Central memory CD8-positive, alpha-beta T cell (primary cell): ENCODE measurements around the gene KANTR.

ENCODE experiments used
- ATAC-seq: fragments of 150-1000 bp; cut with Tn5 transposase; replicated peaks from 2 replicates; pipeline ENCODE4 v1.10.0; 2022; ENCODE audit warnings: mild to moderate bottlenecking, moderate FRiP score, moderate number of reproducible peaks; ENCODE audit not compliant: poor library complexity, severe bottlenecking; ENCODE audit errors: extremely low read depth
- DNase-seq, 2 donors: peaks; one replicate each; pipeline ENCODE4 v3.0.0; 2021; ENCODE audit warnings: low spot score in 2 of 2
- H3K27ac Mint-ChIP-seq: one replicate; pipeline ENCODE4 v1.8.0; 2022; ENCODE audit warnings: low read depth, mild to moderate bottlenecking, moderate library complexity, mixed read lengths
- H3K27me3 Mint-ChIP-seq: one replicate; pipeline ENCODE4 v1.8.0; 2022; ENCODE audit warnings: mixed read lengths
- H3K36me3 Mint-ChIP-seq: one replicate; pipeline ENCODE4 v1.8.0; 2022; ENCODE audit warnings: mild to moderate bottlenecking, moderate library complexity, mixed read lengths; ENCODE audit not compliant: insufficient read depth
- H3K4me1 Mint-ChIP-seq: one replicate; pipeline ENCODE4 v1.8.0; 2022; ENCODE audit warnings: mixed read lengths
- H3K4me3 Mint-ChIP-seq: one replicate; pipeline ENCODE4 v1.8.0; 2022; ENCODE audit warnings: mild to moderate bottlenecking, moderate library complexity, mixed read lengths
- H3K9me3 Mint-ChIP-seq: one replicate; pipeline ENCODE4 v1.8.0; 2022; ENCODE audit warnings: mixed read lengths

KANTR gene

DNA sequence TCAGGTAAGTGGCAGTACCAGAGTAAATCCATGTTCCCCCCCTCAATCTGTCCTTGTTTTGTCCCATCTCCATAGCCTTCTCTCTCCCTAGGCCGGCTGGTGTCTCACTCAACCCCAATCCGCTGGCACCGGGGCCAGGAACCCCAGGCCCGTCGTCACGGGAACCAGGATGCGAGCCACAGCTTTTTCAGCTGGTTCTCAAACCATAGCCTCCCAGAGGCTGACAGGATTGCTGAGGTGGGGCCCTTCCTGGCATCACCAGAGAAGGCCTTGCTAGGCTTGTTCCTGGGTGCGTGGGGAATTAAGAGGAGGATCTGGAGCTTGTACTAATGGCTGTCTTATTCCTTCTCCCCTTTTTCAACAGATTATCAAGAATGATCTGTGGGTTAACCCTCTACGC, 9.1 kb upstream of the KANTR start:
- no peaks in the 10 kb centered on the region for H3K9me3 Mint-ChIP-seq
- peaks cover 53% of the 10 kb centered on the region for H3K4me1 Mint-ChIP-seq
- DNase-seq = no peak
- peak overlapping the region; percentile 76 for H3K4me3 Mint-ChIP-seq
- no peak for ATAC-seq
- H3K36me3 Mint-ChIP-seq = peaks cover 66% of the 10 kb centered on the region
- no peaks in the 10 kb centered on the region for H3K27me3 Mint-ChIP-seq
- H3K27ac Mint-ChIP-seq = peak overlapping the region; percentile 93

DNA sequence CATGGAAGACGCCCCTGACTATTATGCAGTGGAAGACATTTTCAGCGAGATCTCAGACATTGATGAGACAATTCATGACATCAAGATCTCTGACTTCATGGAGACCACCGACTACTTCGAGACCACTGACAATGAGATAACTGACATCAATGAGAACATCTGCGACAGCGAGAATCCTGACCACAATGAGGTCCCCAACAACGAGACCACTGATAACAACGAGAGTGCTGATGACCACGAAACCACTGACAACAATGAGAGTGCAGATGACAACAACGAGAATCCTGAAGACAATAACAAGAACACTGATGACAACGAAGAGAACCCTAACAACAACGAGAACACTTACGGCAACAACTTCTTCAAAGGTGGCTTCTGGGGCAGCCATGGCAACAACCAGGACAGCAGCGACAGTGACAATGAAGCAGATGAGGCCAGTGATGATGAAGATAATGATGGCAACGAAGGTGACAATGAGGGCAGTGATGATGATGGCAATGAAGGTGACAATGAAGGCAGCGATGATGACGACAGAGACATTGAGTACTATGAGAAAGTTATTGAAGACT, 8.2 kb upstream of the KANTR start:
- DNase-seq (peak in 1 of 2 donors; percentile 31), ATAC-seq (no peak)
- Mint-ChIP-seq H3K4me3 (peak overlapping the region; percentile 55), H3K9me3 (no peaks in the 10 kb centered on the region), H3K36me3 (peaks cover 66% of the 10 kb centered on the region), H3K4me1 (peaks cover 53% of the 10 kb centered on the region), H3K27me3 (no peaks in the 10 kb centered on the region), H3K27ac (peak overlapping the region; percentile 93)

DNA sequence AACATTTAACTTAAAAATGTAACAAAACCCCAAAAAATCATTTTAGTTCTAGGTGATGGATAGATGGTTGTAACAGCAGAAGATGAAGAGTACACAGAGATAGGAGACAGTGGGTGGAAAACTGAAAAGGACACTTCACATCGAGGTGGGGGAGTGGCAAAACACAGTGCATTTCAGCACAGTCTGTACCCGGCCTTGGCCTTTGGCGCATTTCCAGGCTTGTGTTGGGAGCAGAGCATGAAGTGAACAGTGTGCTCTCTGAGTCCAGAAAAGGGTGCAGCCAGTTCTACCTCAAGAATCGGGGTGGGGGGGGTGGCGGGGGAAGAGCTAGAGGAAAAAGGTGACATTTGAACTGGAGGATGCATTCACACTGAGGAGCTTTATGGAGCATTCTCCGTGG, 7.5 kb upstream of the KANTR start:
- Mint-ChIP-seq H3K4me1 (peaks cover 53% of the 10 kb centered on the region), H3K27me3 (no peaks in the 10 kb centered on the region), H3K9me3 (no peaks in the 10 kb centered on the region), H3K36me3 (peaks cover 64% of the 10 kb centered on the region), H3K4me3 (peak overlapping the region; percentile 55), H3K27ac (peak overlapping the region; percentile 93)
- no peak for ATAC-seq
- DNase-seq = no peak

DNA sequence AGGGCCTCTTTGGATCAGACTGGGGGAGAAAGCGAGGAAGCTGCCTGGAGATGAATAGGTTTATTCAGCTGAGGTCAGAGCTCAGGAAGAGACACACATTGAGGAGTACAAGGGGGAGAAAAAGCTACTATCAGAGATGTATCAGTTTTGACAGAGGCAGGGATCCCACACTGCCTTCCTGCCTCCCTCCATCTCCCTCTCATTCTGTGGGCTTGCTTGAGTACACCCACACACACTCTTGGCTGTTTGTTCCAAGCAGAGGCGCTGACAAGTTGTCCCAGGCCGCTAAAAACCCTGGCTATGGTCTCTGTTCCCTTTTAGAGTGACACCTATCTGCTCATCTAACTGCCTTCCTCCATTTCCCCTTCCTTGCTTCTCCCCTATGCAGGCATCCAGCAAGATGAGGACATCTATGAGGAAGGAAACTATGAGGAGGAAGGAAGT, 6.5 kb upstream of the KANTR start:
- no peaks in the 10 kb centered on the region for H3K27me3 Mint-ChIP-seq
- peaks cover 53% of the 10 kb centered on the region for H3K4me1 Mint-ChIP-seq
- no peak for ATAC-seq
- peak overlapping the region; percentile 100 for H3K27ac Mint-ChIP-seq
- peak overlapping the region; percentile 95 for H3K4me3 Mint-ChIP-seq
- H3K36me3 Mint-ChIP-seq = peaks cover 58% of the 10 kb centered on the region
- H3K9me3 Mint-ChIP-seq = no peaks in the 10 kb centered on the region
- no peak for DNase-seq

- Mint-ChIP-seq H3K36me3 (peaks cover 49% of the 10 kb centered on the region), H3K4me1 (peaks cover 44% of the 10 kb centered on the region), H3K4me3 (peak overlapping the region; percentile 95), H3K9me3 (no peaks in the 10 kb centered on the region), H3K27me3 (no peaks in the 10 kb centered on the region), H3K27ac (peak overlapping the region; percentile 100)
- ATAC-seq (peak; percentile 48), DNase-seq (peak; percentile 55 to 74)
Observed at GRCh38 chrX:53088136-53088974, 5.6 kb upstream of the KANTR start.

DNA sequence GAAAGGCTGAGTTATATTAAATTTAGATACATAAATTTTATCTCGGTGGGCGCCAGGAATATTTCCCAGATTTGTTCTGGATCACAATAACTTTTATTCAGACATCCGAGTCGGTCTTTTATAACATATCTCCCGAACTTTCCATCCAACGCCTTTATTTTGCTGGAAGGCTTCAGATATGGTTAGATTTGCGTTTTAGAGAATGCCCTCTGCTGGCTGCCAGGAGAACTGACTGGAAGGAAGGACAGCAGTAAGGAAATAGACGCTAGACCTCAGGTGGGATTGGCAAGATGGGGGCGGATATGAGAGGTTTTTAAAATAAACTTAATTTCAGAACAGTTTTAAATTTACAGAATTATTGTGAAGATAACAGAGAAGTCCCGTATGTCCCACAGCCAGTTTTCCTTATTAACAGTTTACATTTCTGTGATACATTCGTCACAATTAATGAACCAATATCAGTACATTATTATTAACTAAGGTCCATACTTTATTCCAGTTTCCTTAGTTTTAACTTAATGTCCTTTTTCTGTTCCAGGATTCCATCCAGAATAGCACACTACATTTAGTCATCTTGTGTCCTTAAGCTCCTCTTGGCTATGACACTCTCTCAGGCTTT, 4.6 kb upstream of the KANTR start:
- Mint-ChIP-seq H3K9me3 (no peaks in the 10 kb centered on the region), H3K27ac (peak overlapping the region; percentile 100), H3K36me3 (peaks cover 43% of the 10 kb centered on the region), H3K4me1 (peaks cover 35% of the 10 kb centered on the region), H3K4me3 (peak overlapping the region; percentile 95), H3K27me3 (no peaks in the 10 kb centered on the region)
- DNase-seq (no peak), ATAC-seq (no peak)

DNA sequence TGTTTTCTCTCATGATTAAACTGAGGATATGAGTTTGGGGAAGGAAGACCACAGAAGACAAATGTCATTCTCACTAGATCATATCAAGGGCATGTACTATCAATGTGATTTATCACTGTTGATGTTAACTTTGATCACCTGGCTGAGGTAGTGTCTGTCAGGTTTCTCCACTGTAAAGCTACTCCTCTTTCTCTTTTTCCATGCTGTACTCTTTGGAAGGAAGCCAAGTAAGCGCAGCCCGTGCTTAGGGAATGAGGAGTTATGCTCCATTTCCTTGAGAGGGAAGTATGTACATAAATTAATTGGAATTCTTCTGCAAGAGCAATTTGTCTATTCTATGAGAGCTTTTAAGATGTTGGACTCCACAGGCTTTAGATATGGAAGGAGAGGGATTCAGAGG, 4.0 kb upstream of the KANTR start:
- DNase-seq (no peak), ATAC-seq (no peak)
- no peaks in the 10 kb centered on the region for H3K27me3 Mint-ChIP-seq
- H3K27ac Mint-ChIP-seq = no peak overlapping the region
- peaks cover 37% of the 10 kb centered on the region for H3K36me3 Mint-ChIP-seq
- no peak overlapping the region for H3K4me3 Mint-ChIP-seq
- H3K9me3 Mint-ChIP-seq = no peaks in the 10 kb centered on the region
- peaks cover 33% of the 10 kb centered on the region for H3K4me1 Mint-ChIP-seq

- Mint-ChIP-seq H3K9me3 (no peaks in the 10 kb centered on the region), H3K36me3 (peaks cover 23% of the 10 kb centered on the region), H3K4me1 (peaks cover 23% of the 10 kb centered on the region), H3K4me3 (no peak overlapping the region), H3K27ac (no peak overlapping the region), H3K27me3 (no peaks in the 10 kb centered on the region)
- ATAC-seq = no peak
- no peak for DNase-seq
Observed at GRCh38 chrX:53091354-53091753, 2.6 kb upstream of the KANTR start.

- peak; percentile 68 for ATAC-seq
- DNase-seq = peak; percentile 48 to 50
- H3K4me3 Mint-ChIP-seq = peak overlapping the region; percentile 82
- peaks cover 9% of the 10 kb centered on the region for H3K36me3 Mint-ChIP-seq
- H3K27me3 Mint-ChIP-seq = no peaks in the 10 kb centered on the region
- H3K9me3 Mint-ChIP-seq = no peaks in the 10 kb centered on the region
- H3K4me1 Mint-ChIP-seq = peaks cover 20% of the 10 kb centered on the region
- peak overlapping the region; percentile 86 for H3K27ac Mint-ChIP-seq
Observed at GRCh38 chrX:53093177-53093655, 726 bp upstream of the KANTR start.

DNA sequence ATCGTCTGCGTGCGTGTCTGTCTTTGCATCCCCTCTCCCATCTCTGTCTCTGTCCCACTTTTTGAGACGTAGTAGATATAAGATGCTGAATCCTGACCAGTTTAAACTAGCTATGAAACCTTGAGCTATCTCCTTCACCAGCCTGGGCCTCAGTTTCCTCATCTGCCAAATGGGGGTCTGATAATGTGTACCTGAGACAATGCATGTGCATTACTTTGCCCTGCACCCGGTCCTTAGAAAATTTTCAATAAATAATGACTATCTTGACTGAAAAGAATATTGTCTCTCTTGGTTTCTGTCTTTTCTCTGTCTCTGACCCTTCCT, 602 bp downstream of the KANTR start:
- Mint-ChIP-seq H3K36me3 (peaks cover 7% of the 10 kb centered on the region), H3K4me3 (peak overlapping the region; percentile 82), H3K4me1 (peaks cover 9% of the 10 kb centered on the region), H3K9me3 (no peaks in the 10 kb centered on the region), H3K27me3 (no peaks in the 10 kb centered on the region), H3K27ac (peak overlapping the region; percentile 86)
- no peak for ATAC-seq
- DNase-seq = no peak

GRCh38 chrX:53095796-53096195, 1.9 kb downstream of the KANTR start:
- Mint-ChIP-seq H3K27ac (no peak overlapping the region), H3K4me1 (peaks cover 9% of the 10 kb centered on the region), H3K9me3 (no peaks in the 10 kb centered on the region), H3K4me3 (no peak overlapping the region), H3K36me3 (peaks cover 8% of the 10 kb centered on the region), H3K27me3 (no peaks in the 10 kb centered on the region)
- no peak for ATAC-seq
- no peak for DNase-seq

GRCh38 chrX:53114864-53115549, 21.1 kb downstream of the KANTR start:
- H3K36me3 Mint-ChIP-seq = peaks cover 7% of the 10 kb centered on the region
- ATAC-seq (no peak), DNase-seq (no peak)
- no peaks in the 10 kb centered on the region for H3K27me3 Mint-ChIP-seq
- H3K4me1 Mint-ChIP-seq = peaks cover 12% of the 10 kb centered on the region
- H3K4me3 Mint-ChIP-seq = no peak overlapping the region
- H3K27ac Mint-ChIP-seq = no peak overlapping the region
- H3K9me3 Mint-ChIP-seq = no peaks in the 10 kb centered on the region
